ENCODE measurements around the gene PGLYRP1. TPM values are rescaled to one million over a fixed set of nuclear protein-coding genes. Genes with fewer than 3 reads are reported as not detected.

PGLYRP1 gene
- not detected in 2 replicates for total RNA-seq

GRCh38 chr19:46022431-46023310 is at the start of gene PGLYRP1:
Gene PGLYRP1, minus strand, starts transcription at chr19:46023053. Its CDS starts 32 bp downstream, at chr19:46023021.

GRCh38 chr19:46040952-46041500 is 18.2 kb upstream of the PGLYRP1 start, which contains the start of gene IGFL4:
Gene IGFL4, minus strand, starts transcription at chr19:46041002. Its CDS starts 40 bp downstream, at chr19:46040962.

GRCh38 chr19:45994998-45995714 is 27.7 kb downstream of the PGLYRP1 start, which contains the start of gene CCDC61:
Gene CCDC61, plus strand, starts transcription at chr19:45995467. Its CDS starts 7,552 bp downstream, at chr19:46003019.

GRCh38 chr19:45973553-45974338 is 49.1 kb downstream of the PGLYRP1 start, which contains the start of gene NOVA2:
Gene NOVA2, minus strand, starts transcription at chr19:45973865. Its CDS starts 514 bp downstream, at chr19:45973351.

Other genes with a start within 250 kb of the PGLYRP1 start
- 29.4 and 32.7 TPM in 2 replicates for gene DMPK, start 240.6 kb downstream of the PGLYRP1 start, total RNA-seq
- gene DMWD, start 230.2 kb downstream of the PGLYRP1 start, total RNA-seq = 25.6 and 27.6 TPM in 2 replicates
- not detected in 2 replicates for gene RSPH6A, start 207.7 kb downstream of the PGLYRP1 start, total RNA-seq
- gene SYMPK, start 159.9 kb downstream of the PGLYRP1 start, total RNA-seq = 26.5 and 45.2 TPM in 2 replicates
- not detected in 2 replicates for gene FOXA3, start 158.7 kb downstream of the PGLYRP1 start, total RNA-seq
- gene IRF2BP1, start 136.9 kb downstream of the PGLYRP1 start, total RNA-seq = 36.3 and 38.5 TPM in 2 replicates
- 4.3 and 5.0 TPM in 2 replicates for gene MYPOP, start 120.4 kb downstream of the PGLYRP1 start, total RNA-seq
- not detected in 2 replicates for gene NANOS2, start 108.3 kb downstream of the PGLYRP1 start, total RNA-seq
- under 0.01 and 0.60 TPM in 2 replicates for gene NOVA2, start 49.2 kb downstream of the PGLYRP1 start, total RNA-seq
- gene CCDC61, start 27.6 kb downstream of the PGLYRP1 start, total RNA-seq = 2.6 and 8.5 TPM in 2 replicates
- not detected in 2 replicates for gene IGFL4, start 17.9 kb upstream of the PGLYRP1 start, total RNA-seq
- not detected in 2 replicates for gene IGFL3, start 101.6 kb upstream of the PGLYRP1 start, total RNA-seq
- gene IGFL2, start 125.2 kb upstream of the PGLYRP1 start, total RNA-seq = not detected in 2 replicates
- gene IGFL1, start 206.7 kb upstream of the PGLYRP1 start, total RNA-seq = not detected in 2 replicates